AG08396 (cell line): Measurements from ENCODE around the gene ACAP1.

Experiments
- DNase-seq: peaks from one replicate; pipeline ENCODE4 v3.0.0; 2012; ENCODE audit warnings: low spot score, mixed read lengths

Gene ACAP1

GRCh38 chr17:7336240-7337175, at the start of gene ACAP1:
Gene ACAP1, plus strand, starts transcription at chr17:7336529. Its CDS starts 206 bp downstream, at chr17:7336735.
- no peak for DNase-seq

- DNase-seq: no peak
Observed at GRCh38 chr17:7289256-7290032, 46.9 kb upstream of the ACAP1 start.

DNA sequence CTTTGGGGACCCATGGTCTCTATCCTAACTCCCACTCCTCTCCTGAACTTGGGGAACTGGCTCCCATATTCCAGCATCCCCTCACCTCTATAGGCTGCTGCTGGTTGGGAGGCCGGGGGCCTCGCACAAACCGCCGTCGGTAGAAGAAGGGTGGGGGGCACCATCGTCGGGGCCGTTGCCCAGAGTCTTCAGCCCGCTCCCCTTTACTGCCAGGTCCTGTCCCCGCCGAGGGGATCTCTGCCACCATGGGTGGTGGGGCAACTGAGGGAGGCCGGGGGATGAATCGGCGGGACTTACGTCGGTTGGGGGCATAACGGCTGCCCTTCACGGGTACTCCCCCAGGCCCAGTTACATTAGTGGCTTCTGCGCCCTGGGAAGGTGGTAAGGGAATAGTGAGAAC, 46.2 kb upstream of the ACAP1 start:
- DNase-seq: no peak

DNA sequence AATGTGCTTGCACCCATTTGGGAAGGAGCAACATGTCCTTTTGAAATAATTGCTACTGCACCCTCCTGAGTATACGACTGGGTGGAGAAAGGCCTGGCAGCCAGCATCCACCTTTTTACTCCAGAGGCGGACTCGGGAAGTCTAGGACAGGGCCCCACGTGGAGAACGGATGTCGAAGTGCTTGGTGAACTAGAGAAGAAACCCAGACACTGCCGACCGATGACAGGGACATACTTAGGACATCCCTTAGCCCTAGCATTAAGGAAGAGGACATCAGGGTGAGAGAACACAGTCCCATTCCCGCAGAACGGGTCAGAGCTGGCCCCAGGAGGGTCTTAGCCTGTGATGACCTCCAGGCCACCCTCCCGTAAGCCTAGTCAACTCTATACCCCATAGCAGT, 45.6 kb upstream of the ACAP1 start:
- no peak for DNase-seq

DNA sequence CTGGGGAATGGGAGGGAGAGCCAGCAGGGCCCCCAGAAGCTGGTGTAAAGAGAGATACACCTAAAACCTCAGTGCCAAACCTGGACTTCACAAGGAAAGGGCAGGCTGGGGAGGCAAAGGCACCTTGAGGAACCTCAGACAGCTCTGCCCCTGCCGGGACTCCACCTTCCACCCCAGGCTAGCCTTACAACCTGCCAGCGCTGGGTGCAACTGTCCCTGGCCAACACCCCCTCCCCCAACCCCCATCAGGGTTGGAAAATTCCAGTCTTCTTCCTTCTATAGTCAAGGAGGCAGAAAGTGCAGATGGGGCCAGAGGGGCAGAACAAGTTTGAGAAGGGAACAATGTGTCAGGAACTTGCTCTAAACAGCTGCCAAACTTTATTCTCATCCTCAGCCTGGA, 44.1 kb upstream of the ACAP1 start:
- no peak for DNase-seq

DNA sequence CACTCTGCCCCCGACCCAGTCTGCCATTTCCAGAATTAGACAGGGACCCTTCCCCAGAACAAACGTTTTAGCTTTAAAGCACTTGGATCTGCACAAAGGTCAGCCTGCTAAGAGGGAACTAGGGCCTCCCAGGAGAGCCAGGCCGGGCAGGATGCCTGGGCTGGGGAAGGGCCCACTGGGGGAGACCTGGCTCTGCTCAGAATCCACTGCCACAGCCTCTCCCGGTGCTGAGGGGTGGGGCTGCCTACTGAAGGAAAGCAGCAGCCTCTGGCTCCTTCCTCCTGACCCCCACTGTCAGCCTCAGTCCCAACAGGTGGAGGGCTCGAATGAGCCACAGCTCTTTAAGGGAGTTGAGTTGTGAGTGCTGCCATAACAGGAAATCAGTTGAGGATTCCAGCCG, 43.6 kb upstream of the ACAP1 start:
- peak; percentile 14 for DNase-seq

DNA sequence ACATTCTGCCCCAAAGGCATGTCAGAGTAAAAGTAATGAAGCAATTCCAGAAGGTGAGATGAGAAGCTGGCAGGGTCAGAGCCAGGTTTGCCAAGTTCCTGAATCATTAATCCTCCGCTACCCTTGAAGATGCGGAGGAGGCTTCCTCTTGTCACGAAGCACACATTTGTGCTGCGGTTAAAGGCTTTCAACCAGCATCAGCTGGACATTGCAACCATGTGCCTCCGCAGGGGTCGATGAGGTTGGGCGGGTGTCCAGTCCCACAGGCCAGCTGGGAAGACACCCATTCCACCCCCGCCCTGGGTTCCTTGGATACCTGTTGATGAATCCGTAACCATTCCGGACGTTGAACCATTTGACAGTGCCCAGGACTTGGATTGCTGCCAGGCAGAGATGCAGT, 43.2 kb upstream of the ACAP1 start:
- peak; percentile 6 for DNase-seq

GRCh38 chr17:7293816-7294613, 42.3 kb upstream of the ACAP1 start:
- DNase-seq: no peak

DNA sequence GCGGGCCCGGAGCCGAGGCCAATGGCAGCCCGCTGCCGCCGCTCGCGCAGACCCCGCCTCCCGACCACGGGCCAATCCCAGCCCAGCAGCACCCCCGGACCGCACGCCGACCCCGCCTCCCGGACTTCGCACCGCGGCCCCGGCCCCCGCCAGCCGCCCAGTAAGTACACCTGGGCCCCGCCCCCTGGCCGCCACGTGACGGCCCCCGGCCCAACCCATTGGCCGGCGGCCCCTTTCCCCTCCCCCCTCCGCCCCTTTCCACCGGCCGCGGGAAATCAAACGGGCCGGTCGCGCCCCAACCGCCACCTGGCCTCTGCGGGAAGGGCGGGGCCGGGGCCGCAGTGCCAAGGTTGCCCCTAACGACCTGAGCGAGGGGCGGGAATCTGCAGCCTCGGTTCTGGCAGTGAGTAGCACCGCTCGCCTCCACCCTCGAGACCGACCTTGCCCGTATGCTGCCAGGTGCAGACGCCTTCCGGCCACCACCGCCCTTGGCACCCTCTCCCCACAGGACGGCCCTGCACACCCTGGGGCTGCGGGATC, 41.6 kb upstream of the ACAP1 start, which contains the start of gene YBX2:
TSS of gene YBX2 (minus strand) at position 26 of the 540 bp plus-strand sequence. CDS start 139 bp downstream, outside the sequence.
- DNase-seq: peak; percentile 78

- no peak for DNase-seq
Observed at GRCh38 chr17:7295230-7296180, 40.8 kb upstream of the ACAP1 start.

GRCh38 chr17:7296189-7296861, 40.0 kb upstream of the ACAP1 start:
- peak; percentile 93 for DNase-seq

DNA sequence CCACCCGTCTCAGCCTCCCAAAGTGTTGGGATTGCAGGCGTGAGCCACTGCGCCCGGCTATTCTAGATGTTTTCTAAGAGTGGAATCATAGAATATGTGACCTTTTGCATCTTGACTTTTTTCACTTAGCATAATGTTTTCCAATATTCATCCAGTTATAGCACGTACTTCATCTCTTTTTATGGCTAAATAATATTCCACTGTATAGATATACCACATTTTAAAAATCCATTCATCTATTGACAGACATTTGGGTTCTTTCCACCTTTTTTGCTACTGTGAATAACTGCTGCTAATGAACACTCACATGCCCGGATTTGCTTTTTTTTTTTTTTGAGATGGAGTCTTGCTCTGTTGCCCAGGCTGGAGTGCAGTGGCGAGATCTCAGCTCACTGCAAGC, 32.1 kb upstream of the ACAP1 start:
- no peak for DNase-seq

DNA sequence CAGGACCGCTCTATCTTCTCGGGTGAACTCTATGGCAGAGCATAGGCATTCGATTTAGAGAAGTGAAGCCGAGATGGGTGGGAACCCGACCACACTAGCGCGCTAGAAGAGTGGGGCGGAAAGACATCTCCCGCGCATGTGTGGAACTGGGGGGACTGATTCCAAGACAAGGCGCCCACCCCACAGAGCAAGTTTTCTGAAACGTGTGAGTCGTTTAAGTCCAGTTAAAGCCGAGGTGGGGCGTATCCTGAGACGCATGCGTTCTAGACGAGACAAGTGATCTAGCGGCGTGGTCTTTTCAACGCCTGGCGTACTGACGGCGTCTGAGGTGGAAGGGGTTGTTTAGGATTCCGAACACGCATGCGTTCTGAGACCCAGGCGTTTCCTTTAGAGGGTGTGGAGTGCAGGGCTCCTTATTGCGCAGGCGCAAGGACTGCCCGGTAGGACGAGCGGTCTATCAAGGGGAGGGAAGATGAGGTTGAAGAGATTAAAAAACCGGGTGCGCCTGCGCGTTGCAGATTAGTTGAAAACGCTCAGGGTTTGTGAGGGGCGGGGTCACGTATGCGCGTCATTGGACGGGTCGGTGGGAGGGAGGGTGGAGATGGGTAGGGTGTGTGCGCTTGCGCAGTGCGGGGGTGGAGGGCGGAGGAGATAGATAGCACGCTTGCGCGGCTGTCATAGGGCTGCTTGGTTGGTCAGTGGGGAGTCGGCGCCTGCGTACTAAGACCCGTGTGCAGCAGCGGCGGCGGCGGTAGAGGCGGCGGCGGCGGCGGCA, 29.2 kb upstream of the ACAP1 start, which contains the start of gene EIF5A:
TSS of gene EIF5A (plus strand) at position 718 of the 775 bp plus-strand sequence. CDS start 2,008 bp downstream, outside the sequence.
- DNase-seq: peak; percentile 100

- DNase-seq: peak; percentile 68
Observed at GRCh38 chr17:7307686-7308624, 28.4 kb upstream of the ACAP1 start.

DNA sequence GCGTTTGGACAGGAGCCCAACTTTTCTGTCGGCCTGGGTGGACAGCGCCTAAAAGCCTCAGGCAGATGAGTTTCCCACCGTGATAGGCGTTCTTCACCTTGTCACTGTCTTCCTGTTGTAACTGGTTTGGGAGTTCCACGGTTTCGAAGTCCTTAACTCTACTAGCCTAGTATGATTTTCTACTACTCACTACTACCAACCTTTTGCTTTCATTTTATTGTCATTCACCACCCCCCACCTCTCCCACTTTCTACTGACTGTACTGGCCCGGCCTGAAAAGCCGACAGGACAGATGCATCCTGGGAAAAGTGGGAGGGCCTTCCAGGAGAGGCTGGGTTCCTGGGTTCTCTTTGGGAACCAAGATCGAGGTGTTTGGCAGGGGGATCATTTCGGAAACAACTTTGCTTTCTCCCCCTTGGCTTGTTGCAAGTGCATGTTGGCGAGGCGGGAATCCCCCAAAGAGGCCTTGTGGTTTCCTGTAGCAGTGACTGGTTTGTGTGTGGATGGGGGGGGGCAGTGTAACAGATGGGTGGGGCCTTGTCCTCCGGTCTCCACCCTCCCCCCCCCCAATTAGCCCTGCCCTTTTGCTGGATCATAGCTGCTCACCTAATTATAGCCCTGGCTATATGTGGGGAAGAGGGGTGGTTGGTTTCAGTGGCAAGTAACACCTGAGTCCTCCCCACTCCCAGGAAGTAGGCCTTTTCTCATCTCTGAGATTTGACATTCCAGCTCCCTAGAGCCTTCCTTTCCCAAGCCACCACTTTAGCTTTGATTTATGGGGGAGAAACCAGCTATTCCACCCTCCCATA, 27.5 kb upstream of the ACAP1 start:
- peak; percentile 86 for DNase-seq

GRCh38 chr17:7309628-7310027, 26.7 kb upstream of the ACAP1 start:
- DNase-seq: no peak

- no peak for DNase-seq
Observed at GRCh38 chr17:7311110-7311705, 25.1 kb upstream of the ACAP1 start.
